HG02973 (cell line): ENCODE measurements around the gene ZMYND15.

Experiments used
- ATAC-seq: cut with Tn5 transposase; IDR thresholded peaks from one replicate; pipeline ENCODE4 v1.9.1; 2021; ENCODE audit warnings: moderate library complexity; ENCODE audit not compliant: unreplicated experiment

The ZMYND15 gene

GRCh38 chr17:4742133-4742532 is 2.5 kb downstream of the ZMYND15 start:
- ATAC-seq = no peak

- ATAC-seq = no peak
These were observed 3.0 kb downstream of the ZMYND15 start for GRCh38 chr17:4742629-4743028.

GRCh38 chr17:4743216-4743615 is 3.6 kb downstream of the ZMYND15 start:
- ATAC-seq = no peak

- ATAC-seq = no peak
These were observed 4.3 kb downstream of the ZMYND15 start for GRCh38 chr17:4743898-4744297.

- no peak for ATAC-seq
These were observed 5.7 kb downstream of the ZMYND15 start for GRCh38 chr17:4744999-4745969.

- ATAC-seq = no peak
These were observed 8.2 kb downstream of the ZMYND15 start for GRCh38 chr17:4747847-4748246.

- ATAC-seq = no peak
These were observed 9.1 kb downstream of the ZMYND15 start for GRCh38 chr17:4748686-4749085.

GRCh38 chr17:4750606-4751005 is 11.0 kb downstream of the ZMYND15 start:
- no peak for ATAC-seq

- no peak for ATAC-seq
These were observed 12.3 kb downstream of the ZMYND15 start for GRCh38 chr17:4751932-4752331.

- ATAC-seq = no peak
These were observed 13.8 kb downstream of the ZMYND15 start for GRCh38 chr17:4753392-4753791.

GRCh38 chr17:4759776-4760236 is 20.2 kb downstream of the ZMYND15 start:
- no peak for ATAC-seq

- no peak for ATAC-seq
These were observed 25.0 kb downstream of the ZMYND15 start for GRCh38 chr17:4764595-4764994.

- ATAC-seq = no peak
These were observed 26.6 kb downstream of the ZMYND15 start for GRCh38 chr17:4766201-4766600.

GRCh38 chr17:4766723-4767122 is 27.1 kb downstream of the ZMYND15 start:
- no peak for ATAC-seq

- ATAC-seq = no peak
These were observed 28.7 kb downstream of the ZMYND15 start for GRCh38 chr17:4768298-4768697.

GRCh38 chr17:4769628-4770027 is 30.0 kb downstream of the ZMYND15 start:
- ATAC-seq = no peak

GRCh38 chr17:4771519-4772234 is 32.0 kb downstream of the ZMYND15 start, which contains the start of gene TM4SF5:
TSS of gene TM4SF5 (plus strand) at chr17:4771886. CDS start at chr17:4771923, 37 bp downstream.
- ATAC-seq = no peak

GRCh38 chr17:4772235-4772613 is 32.6 kb downstream of the ZMYND15 start:
- ATAC-seq = no peak

GRCh38 chr17:4777969-4778760 is 38.5 kb downstream of the ZMYND15 start:
- no peak for ATAC-seq

GRCh38 chr17:4780325-4780955 is 40.8 kb downstream of the ZMYND15 start:
- ATAC-seq = no peak

GRCh38 chr17:4782652-4783051 is 43.0 kb downstream of the ZMYND15 start:
- no peak for ATAC-seq
